T-helper 1 cell treated with Interleukin-12 subunit alpha and Interleukin-12 subunit beta and Interleukin-4 antibody, amounts not matched to agents 30 μg/mL and 1 μg/mL, for 36 hours (primary cell): Measurements from ENCODE around the gene TCF7L1.
"Not testable (repeated sequence)": the region's sequence is repeated elsewhere in the genome, so short reads cannot be mapped to it uniquely, and the experiment has no call there.

ENCODE experiments used
- H3K27ac Mint-ChIP-seq: one replicate; pipeline ENCODE4 v1.8.0; 2021; ENCODE audit warnings: mild to moderate bottlenecking, mixed read lengths
- H3K27me3 Mint-ChIP-seq: one replicate; pipeline ENCODE4 v1.8.0; 2021; ENCODE audit warnings: low read depth, mixed read lengths
- H3K36me3 Mint-ChIP-seq: one replicate; pipeline ENCODE4 v1.8.0; 2021; ENCODE audit warnings: low read depth, mixed read lengths
- H3K4me1 Mint-ChIP-seq: one replicate; pipeline ENCODE4 v1.8.0; 2021; ENCODE audit warnings: low read depth, mixed read lengths
- H3K4me3 Mint-ChIP-seq: one replicate; pipeline ENCODE4 v1.8.0; 2021; ENCODE audit warnings: mild to moderate bottlenecking, moderate library complexity, mixed read lengths
- H3K9me3 Mint-ChIP-seq: one replicate; pipeline ENCODE4 v1.8.0; 2021; ENCODE audit warnings: mixed read lengths

Gene TCF7L1

GRCh38 chr2:85287721-85288120, 154.5 kb downstream of the TCF7L1 start:
- H3K27ac Mint-ChIP-seq = no peak overlapping the region
- H3K9me3 Mint-ChIP-seq = peaks cover 4% of the 10 kb centered on the region
- H3K4me3 Mint-ChIP-seq = no peak overlapping the region
- H3K27me3 Mint-ChIP-seq = no peaks in the 10 kb centered on the region
- H3K36me3 Mint-ChIP-seq = no peaks in the 10 kb centered on the region
- peaks cover 25% of the 10 kb centered on the region for H3K4me1 Mint-ChIP-seq

DNA sequence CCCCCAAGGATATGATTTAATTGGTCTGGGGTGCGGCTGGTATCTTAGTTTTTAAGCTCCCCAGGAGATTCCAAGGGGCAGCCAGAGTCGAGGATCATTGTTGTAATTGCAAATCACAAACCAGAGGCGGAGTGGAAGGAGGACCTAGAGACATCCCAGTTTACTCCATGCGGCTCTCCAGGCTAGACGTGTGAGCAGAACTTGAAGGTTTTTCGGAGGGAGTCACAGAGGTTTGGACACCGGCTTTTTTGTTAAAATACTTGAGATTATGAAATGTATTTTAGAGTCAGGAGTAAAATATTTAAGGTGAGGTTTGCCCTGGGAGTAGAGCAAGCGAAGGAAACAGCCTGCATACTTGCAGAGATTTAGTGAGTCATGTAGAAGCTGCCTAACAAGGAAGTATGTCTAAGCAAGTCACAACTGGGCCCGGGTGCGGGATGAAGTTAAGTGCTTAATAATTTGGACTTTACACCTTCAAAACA, 155.1 kb downstream of the TCF7L1 start:
- H3K27me3 Mint-ChIP-seq = no peaks in the 10 kb centered on the region
- no peak overlapping the region for H3K27ac Mint-ChIP-seq
- H3K36me3 Mint-ChIP-seq = no peaks in the 10 kb centered on the region
- H3K4me3 Mint-ChIP-seq = no peak overlapping the region
- peaks cover 26% of the 10 kb centered on the region for H3K4me1 Mint-ChIP-seq
- peaks cover 4% of the 10 kb centered on the region for H3K9me3 Mint-ChIP-seq

- H3K4me1 Mint-ChIP-seq = peaks cover 19% of the 10 kb centered on the region
- H3K27me3 Mint-ChIP-seq = no peaks in the 10 kb centered on the region
- H3K27ac Mint-ChIP-seq = peak overlapping the region; percentile 79
- H3K36me3 Mint-ChIP-seq = no peaks in the 10 kb centered on the region
- H3K4me3 Mint-ChIP-seq = peak overlapping the region; percentile 27
- H3K9me3 Mint-ChIP-seq = peaks cover 4% of the 10 kb centered on the region
Observed at GRCh38 chr2:85291425-85292023, 158.3 kb downstream of the TCF7L1 start.

- H3K36me3 Mint-ChIP-seq = no peaks in the 10 kb centered on the region
- H3K27me3 Mint-ChIP-seq = peaks cover 30% of the 10 kb centered on the region
- H3K4me1 Mint-ChIP-seq = no peaks in the 10 kb centered on the region
- H3K9me3 Mint-ChIP-seq = no peaks in the 10 kb centered on the region
- H3K4me3 Mint-ChIP-seq = no peak overlapping the region
- H3K27ac Mint-ChIP-seq = no peak overlapping the region
Observed at GRCh38 chr2:85302121-85302520, 168.9 kb downstream of the TCF7L1 start.

GRCh38 chr2:85303780-85304531, 170.8 kb downstream of the TCF7L1 start:
- Mint-ChIP-seq H3K36me3 (no peaks in the 10 kb centered on the region), H3K4me1 (peaks cover 6% of the 10 kb centered on the region), H3K4me3 (no peak overlapping the region), H3K9me3 (no peaks in the 10 kb centered on the region), H3K27me3 (peaks cover 27% of the 10 kb centered on the region), H3K27ac (no peak overlapping the region)

DNA sequence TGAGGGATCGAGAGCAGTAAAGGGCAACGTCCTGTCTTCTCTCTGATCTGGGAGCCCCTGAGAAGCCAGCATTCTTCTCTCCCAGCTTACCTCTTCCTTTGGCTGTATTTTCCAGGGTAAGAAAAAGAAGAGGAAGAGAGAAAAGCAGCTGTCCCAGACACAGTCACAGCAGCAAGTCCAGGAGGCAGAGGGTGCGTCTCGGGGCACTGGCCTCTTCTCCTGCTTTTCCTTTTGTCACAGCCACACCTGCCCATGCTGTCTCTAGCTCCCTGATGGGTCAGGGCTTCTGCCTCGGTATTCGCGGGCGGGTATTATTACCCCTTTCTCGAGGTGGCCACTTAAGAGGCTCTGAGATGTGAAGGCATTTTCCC, 174.3 kb downstream of the TCF7L1 start:
- H3K4me1 Mint-ChIP-seq = peaks cover 24% of the 10 kb centered on the region
- H3K27ac Mint-ChIP-seq = no peak overlapping the region

GRCh38 chr2:85308201-85308600, 175.0 kb downstream of the TCF7L1 start:
- H3K4me3 Mint-ChIP-seq = no peak overlapping the region
- peaks cover 24% of the 10 kb centered on the region for H3K4me1 Mint-ChIP-seq
- peaks cover 13% of the 10 kb centered on the region for H3K27me3 Mint-ChIP-seq
- H3K9me3 Mint-ChIP-seq = no peaks in the 10 kb centered on the region
- H3K27ac Mint-ChIP-seq = no peak overlapping the region
- H3K36me3 Mint-ChIP-seq = peaks cover 9% of the 10 kb centered on the region

More for the DNA sequence above, 174.3 kb downstream of the TCF7L1 start:
- H3K9me3 Mint-ChIP-seq = no peaks in the 10 kb centered on the region
- H3K36me3 Mint-ChIP-seq = peaks cover 9% of the 10 kb centered on the region
- H3K27me3 Mint-ChIP-seq = peaks cover 16% of the 10 kb centered on the region
- no peak overlapping the region for H3K4me3 Mint-ChIP-seq

- peak overlapping the region; percentile 79 for H3K4me3 Mint-ChIP-seq
- peaks cover 16% of the 10 kb centered on the region for H3K36me3 Mint-ChIP-seq
- H3K27me3 Mint-ChIP-seq = peaks cover 10% of the 10 kb centered on the region
- H3K27ac Mint-ChIP-seq = peak overlapping the region; percentile 78
- peaks cover 24% of the 10 kb centered on the region for H3K4me1 Mint-ChIP-seq
- no peaks in the 10 kb centered on the region for H3K9me3 Mint-ChIP-seq
Observed at GRCh38 chr2:85308896-85309555, 175.8 kb downstream of the TCF7L1 start.

GRCh38 chr2:85309699-85310321, 176.6 kb downstream of the TCF7L1 start:
- H3K4me1 Mint-ChIP-seq = peaks cover 26% of the 10 kb centered on the region
- H3K9me3 Mint-ChIP-seq = no peaks in the 10 kb centered on the region
- H3K27me3 Mint-ChIP-seq = peaks cover 5% of the 10 kb centered on the region
- H3K27ac Mint-ChIP-seq = peak overlapping the region; percentile 78
- peaks cover 20% of the 10 kb centered on the region for H3K36me3 Mint-ChIP-seq
- peak overlapping the region; percentile 79 for H3K4me3 Mint-ChIP-seq

GRCh38 chr2:85310330-85310729, 177.1 kb downstream of the TCF7L1 start:
- Mint-ChIP-seq H3K4me1 (peaks cover 26% of the 10 kb centered on the region), H3K9me3 (no peaks in the 10 kb centered on the region), H3K27me3 (peaks cover 2% of the 10 kb centered on the region), H3K36me3 (peaks cover 25% of the 10 kb centered on the region), H3K27ac (peak overlapping the region; percentile 22), H3K4me3 (peak overlapping the region; percentile 79)

GRCh38 chr2:85312404-85312803, 179.2 kb downstream of the TCF7L1 start:
- Mint-ChIP-seq H3K36me3 (peaks cover 38% of the 10 kb centered on the region), H3K9me3 (no peaks in the 10 kb centered on the region), H3K27me3 (no peaks in the 10 kb centered on the region), H3K4me3 (no peak overlapping the region), H3K4me1 (peaks cover 31% of the 10 kb centered on the region), H3K27ac (no peak overlapping the region)

- Mint-ChIP-seq H3K27me3 (no peaks in the 10 kb centered on the region), H3K27ac (no peak overlapping the region), H3K36me3 (peaks cover 45% of the 10 kb centered on the region), H3K9me3 (no peaks in the 10 kb centered on the region), H3K4me1 (peaks cover 30% of the 10 kb centered on the region), H3K4me3 (no peak overlapping the region)
Observed at GRCh38 chr2:85314884-85315242, 181.7 kb downstream of the TCF7L1 start.

DNA sequence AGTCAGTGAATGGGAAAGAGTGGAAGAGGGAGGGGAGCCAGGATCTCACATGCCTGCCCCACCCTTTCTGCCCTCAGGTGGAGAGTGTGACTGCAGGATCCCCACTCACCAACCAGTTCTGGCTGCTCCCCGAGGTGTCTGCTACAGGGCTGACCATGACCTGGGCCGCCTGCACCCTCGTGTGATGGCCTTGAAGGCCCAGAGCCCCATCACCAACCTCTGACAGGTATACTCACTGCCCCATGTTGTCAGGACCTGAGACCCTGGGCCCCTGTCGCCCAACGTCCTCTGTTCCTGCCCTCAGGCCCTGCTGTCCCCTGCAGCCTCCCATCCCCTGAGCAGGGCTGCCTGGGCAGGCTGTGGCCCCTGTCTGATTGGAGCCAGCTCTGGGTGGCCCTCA, 182.7 kb downstream of the TCF7L1 start:
- Mint-ChIP-seq H3K36me3 (peaks cover 54% of the 10 kb centered on the region), H3K4me1 (peaks cover 33% of the 10 kb centered on the region)
- not testable (repeated sequence) for H3K4me3 Mint-ChIP-seq, H3K27me3 Mint-ChIP-seq, H3K27ac Mint-ChIP-seq, H3K9me3 Mint-ChIP-seq

DNA sequence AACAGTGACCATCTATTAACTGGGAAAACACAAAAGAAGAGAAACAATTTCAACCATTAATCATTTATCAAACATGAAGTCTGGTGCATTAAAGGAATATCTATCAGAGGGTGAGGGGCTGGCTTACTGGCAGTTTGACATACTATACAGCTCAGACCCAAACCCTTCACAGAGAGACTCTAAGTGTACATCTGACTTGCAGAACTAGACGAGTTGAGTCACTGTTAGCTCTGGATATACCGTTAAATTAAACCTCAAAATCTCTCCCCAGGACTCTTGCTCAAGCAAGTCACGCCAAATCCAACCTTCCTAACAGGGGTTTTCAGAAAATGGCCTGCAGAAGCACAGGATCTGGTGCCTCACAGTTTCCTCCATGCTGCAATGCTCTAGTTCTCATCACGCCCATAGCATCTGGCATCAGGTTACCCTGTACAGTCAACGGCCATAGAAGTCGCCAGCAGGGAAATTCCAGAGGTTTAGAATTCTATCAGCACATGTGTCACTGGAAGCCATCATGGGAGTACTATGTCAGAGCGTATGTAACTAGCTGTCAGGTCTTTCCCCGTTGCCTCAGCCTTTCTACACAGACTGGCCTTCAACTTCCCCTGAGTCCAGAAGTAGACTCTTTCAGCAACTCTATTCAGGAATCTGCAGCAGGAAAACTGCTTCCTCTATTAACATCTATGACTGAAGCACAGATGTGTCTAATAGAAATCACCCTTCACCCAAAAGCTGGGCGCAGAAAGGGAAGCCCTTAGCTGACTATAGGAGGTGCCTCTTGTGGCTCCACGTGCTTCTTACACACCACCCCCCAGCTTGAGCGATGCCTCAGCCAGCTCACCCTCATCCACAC, 185.3 kb downstream of the TCF7L1 start:
- Mint-ChIP-seq H3K27me3 (no peaks in the 10 kb centered on the region), H3K4me1 (peaks cover 47% of the 10 kb centered on the region), H3K36me3 (peaks cover 72% of the 10 kb centered on the region), H3K9me3 (no peaks in the 10 kb centered on the region), H3K4me3 (no peak overlapping the region), H3K27ac (peak overlapping the region; percentile 83)
